Measurements from ENCODE around the gene CCDC3.

DNA sequence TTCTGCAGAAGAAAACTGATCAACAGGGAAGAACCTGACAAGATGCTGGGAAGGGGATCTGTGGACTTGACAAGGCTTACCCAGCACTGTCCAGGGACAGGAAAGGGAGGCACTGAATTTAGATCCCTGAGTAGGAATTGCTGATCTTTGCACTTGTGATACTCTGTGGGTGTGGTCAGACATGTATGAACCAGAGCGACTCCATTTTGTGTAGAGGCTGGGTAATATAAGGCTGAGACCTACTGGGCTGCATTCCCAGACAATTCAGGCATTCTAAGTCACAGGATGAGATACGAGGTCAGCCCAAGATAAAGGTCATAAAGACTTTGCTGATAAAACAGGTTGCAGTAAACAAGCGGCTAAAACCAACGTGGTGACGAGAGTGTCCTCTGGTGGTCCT lies 60.7 kb downstream of the CCDC3 start:
- TF ChIP-seq, protein P1, sequence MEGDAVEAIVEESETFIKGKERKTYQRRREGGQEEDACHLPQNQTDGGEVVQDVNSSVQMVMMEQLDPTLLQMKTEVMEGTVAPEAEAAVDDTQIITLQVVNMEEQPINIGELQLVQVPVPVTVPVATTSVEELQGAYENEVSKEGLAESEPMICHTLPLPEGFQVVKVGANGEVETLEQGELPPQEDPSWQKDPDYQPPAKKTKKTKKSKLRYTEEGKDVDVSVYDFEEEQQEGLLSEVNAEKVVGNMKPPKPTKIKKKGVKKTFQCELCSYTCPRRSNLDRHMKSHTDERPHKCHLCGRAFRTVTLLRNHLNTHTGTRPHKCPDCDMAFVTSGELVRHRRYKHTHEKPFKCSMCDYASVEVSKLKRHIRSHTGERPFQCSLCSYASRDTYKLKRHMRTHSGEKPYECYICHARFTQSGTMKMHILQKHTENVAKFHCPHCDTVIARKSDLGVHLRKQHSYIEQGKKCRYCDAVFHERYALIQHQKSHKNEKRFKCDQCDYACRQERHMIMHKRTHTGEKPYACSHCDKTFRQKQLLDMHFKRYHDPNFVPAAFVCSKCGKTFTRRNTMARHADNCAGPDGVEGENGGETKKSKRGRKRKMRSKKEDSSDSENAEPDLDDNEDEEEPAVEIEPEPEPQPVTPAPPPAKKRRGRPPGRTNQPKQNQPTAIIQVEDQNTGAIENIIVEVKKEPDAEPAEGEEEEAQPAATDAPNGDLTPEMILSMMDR (IDR thresholded peaks at IDR 0.05; ENCODE audit: low read length), result no peak
- TF ChIP-seq EZH2phosphoT487 (IDR thresholded peaks at IDR 0.05; ENCODE audit: low read length), result no peak
- no peak for TF ChIP-seq EZH2 (optimal IDR thresholded peaks at IDR 0.05; ENCODE audit: low read depth, low read length)
